GM18909 (cell line): ENCODE results near the gene SPTLC2.
"Not testable (repeated sequence)": the region's sequence is repeated elsewhere in the genome, so short reads cannot be mapped to it uniquely, and the experiment has no call there.

ENCODE experiments used
- ATAC-seq: cut with Tn5 transposase; IDR thresholded peaks from one replicate; pipeline ENCODE4 v1.9.1; 2021; ENCODE audit warnings: mild to moderate bottlenecking; ENCODE audit not compliant: unreplicated experiment, poor library complexity

Gene SPTLC2

DNA sequence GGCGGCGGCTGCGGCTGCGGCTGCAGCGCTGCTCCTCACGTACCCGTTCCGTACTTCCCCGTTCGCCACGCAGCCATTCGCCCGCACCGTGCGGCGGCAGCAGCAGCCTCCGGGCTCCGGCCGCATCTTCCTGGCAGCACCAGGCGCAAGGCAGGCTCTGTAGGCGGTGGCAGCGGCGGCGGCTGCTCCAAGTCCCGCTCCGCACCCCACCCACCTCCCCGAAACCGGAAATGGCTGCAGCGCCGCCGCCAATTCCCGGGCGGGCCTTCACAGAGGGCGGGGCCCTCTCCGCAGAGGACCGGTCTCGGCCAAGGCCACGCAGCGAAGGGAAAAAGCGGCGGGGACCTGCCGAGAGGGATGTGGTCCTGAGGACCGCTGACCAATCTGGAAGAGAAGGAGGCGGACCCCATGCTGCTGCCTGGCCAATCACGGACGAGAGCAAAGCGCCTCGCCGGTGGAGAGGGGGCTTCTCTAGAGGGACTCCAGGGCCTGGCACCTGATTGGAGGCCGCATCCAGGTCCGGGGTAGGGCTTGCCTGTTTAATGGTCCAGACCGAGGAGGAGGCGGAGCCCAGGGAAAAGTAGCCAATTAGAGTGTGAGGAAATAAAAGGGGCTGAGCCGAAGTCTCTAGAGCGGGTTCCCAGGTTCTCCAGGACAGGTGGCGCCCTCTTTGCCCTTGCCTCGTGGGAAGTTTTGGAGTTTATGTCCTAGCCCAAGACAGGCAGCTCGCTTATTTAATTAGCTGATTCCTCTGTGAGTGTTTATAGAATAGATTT, at the start of gene SPTLC2:
TSS of gene SPTLC2 (minus strand) at position 184 of the 776 bp plus-strand sequence. CDS start at position 126, 58 bp downstream.
- ATAC-seq: peak; percentile 96

DNA sequence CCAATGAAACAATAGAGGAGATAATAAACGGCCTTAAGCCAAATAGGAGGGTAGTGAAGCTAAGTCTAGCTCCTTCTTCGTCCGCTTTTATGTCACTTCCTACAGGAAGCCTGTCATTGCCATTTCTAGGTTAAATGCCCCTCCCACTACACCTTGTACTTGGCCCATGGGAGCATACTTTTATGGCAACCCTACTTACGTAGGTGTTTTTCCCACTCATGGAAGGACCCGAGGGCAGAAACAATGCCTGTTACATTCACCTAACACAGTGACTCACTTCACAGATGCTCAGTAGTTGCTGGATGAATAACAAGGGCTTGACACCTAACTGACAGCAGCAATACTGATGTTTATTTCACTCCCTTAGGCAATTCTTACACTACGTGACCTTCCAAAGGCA, 46.9 kb upstream of the SPTLC2 start:
- ATAC-seq: no peak

DNA sequence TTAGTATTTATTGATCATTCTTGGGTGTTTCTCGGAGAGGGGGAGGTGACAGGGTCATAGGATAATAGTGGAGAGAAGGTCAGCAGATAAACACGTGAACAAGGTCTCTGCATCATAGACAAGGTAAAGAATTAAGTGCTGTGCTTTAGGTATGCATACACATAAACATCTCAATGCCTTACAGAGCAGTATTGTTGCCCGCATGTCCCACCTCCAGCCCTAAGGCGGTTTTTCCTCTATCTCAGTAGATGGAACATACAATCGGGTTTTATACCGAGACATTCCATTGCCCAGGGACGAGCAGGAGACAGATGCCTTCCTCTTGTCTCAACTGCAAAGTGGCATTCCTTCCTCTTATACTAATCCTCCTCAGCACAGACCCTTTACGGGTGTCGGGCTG, 45.1 kb upstream of the SPTLC2 start:
- not testable (repeated sequence) for ATAC-seq

- no peak for ATAC-seq
Measured at GRCh38 chr14:77660754-77661153, 44.3 kb upstream of the SPTLC2 start.

GRCh38 chr14:77659831-77660230, 43.4 kb upstream of the SPTLC2 start:
- ATAC-seq: no peak

GRCh38 chr14:77657280-77657679, 40.8 kb upstream of the SPTLC2 start:
- no peak for ATAC-seq

DNA sequence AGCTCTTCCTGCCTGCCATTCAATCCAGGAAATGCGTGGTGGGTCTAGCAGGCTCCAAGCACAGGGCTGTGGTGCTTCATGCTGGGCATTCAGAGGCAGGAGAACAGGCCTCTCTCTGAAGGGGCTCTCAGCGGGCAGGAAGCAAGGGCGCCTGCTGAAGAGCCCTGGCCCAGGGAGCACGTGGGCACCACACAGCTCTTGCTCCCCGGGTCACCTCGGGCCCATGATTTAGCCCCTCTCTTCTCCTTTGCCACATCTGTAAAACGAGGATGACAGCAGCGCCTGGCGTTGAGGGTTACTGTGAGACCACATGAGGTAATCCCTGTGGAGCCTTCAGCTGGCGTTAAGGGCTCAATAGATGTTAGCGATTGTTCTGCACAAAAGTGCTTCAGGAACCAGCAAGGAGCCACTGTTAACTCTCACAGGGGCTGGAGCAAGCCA, 37.6 kb upstream of the SPTLC2 start:
- no peak for ATAC-seq

DNA sequence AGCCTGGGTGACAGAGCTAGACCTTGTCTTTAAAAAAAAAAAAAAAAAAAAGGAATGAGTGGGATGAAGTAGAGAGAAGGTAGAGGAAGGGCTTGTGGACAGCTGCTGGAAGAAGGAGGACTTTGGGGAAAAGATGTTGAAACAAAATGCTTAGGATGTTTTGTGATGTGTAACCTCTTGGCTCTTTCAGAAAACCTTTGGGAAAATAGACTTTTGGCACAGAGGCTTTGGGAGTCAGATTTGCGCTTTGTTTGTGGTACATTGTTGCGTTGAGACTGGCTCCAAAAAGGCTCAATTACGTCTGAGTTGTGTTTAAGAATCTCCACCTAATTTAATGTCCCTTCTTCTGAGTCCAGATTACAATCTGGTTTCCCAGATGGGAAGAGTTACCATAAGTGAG, 32.9 kb upstream of the SPTLC2 start:
- ATAC-seq: no peak

DNA sequence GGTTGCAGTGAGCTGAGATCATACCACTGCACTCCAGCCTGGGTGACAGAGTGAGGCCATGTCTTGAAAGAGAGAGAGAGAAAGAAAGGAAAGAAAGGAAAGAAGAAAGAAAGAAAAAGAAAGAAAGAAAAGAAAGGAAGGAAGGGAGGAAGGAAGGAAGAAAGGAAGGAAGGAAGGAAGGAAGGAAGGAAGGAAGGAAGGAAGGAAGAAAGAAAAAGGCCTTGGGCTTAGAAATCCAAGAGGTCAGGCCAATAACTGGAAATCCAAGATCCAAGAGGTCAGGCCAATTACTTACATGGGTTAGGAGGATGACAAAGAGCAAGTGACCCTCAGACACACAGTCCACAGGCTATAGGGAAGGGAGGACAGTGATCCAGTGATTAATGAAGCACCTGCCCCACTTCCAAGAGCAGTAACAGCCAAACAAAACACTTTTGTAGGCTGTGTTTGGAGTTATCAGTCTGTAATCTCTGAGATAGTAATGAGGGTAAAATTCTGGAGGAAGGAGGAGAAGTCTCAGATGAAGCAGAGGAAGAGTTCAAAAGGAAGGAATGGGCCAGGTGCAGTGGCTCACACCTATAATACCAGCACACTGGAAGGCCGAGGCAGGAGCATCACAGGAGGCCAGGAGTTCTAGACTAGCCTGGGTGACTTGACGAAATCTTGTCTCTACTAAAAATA, 32.2 kb upstream of the SPTLC2 start:
- no peak for ATAC-seq

- no peak for ATAC-seq
Measured at GRCh38 chr14:77647853-77648252, 31.4 kb upstream of the SPTLC2 start.

DNA sequence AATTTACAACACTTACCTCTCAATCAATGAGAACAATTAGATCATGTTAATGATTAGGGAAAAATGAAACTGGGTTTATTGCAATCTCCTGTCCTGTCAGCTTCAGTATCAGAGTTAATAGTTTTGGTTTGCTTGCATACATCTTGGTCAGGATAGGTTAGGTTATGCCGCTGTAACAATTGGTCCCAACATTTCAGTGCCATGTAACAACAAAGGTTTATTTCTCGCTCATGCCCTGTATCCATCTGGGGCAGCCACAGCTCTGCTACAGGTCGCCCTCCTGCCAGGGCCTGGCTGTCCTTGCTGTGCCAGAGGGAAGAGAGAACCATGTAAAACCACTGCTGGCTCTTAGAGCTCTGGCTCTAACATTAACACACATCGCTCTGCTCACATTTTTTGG, 30.5 kb upstream of the SPTLC2 start:
- no peak for ATAC-seq

- ATAC-seq: no peak
Measured at GRCh38 chr14:77645520-77646230, 29.2 kb upstream of the SPTLC2 start.

GRCh38 chr14:77642407-77642806, 26.0 kb upstream of the SPTLC2 start:
- ATAC-seq: no peak

DNA sequence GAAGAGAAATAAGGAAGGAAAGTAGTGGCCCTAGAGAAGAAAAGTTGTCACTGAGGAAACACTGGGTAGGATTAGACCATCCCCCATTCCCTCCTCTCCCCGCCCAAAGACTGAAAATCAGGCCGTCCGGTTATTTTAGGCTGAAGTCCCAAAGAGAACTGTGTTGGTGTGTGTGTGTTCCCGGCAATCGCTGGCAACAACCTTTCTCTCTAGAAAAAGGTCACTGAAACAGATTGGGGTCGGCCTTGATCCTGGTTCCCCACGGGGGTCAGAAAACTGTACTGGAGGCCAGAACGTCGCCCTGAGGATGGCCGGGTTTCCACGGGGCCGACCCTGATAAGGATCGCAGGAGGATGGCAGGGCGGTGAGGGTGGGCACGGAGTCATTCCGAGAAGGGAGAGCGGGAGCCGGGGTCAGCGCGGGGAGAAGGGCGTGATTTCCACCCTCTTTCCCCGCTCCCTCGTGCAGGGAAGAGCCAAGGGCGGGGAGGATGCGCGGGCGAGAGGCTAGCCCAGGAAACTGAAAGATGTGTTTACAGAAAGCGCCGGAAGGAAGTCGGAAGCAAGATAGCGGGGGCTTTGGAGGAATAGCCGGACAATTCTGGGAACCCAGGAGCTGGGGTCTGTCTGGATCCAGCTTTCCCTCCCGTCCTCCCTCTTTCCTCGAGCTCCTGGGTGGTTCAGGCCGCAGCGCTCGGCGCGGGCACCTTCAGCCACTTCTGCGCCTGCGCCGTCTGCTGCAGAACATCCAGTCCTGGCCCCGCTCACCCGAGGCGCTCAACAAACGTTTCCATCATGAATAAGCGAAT, 25.3 kb upstream of the SPTLC2 start:
- ATAC-seq: peak; percentile 76

DNA sequence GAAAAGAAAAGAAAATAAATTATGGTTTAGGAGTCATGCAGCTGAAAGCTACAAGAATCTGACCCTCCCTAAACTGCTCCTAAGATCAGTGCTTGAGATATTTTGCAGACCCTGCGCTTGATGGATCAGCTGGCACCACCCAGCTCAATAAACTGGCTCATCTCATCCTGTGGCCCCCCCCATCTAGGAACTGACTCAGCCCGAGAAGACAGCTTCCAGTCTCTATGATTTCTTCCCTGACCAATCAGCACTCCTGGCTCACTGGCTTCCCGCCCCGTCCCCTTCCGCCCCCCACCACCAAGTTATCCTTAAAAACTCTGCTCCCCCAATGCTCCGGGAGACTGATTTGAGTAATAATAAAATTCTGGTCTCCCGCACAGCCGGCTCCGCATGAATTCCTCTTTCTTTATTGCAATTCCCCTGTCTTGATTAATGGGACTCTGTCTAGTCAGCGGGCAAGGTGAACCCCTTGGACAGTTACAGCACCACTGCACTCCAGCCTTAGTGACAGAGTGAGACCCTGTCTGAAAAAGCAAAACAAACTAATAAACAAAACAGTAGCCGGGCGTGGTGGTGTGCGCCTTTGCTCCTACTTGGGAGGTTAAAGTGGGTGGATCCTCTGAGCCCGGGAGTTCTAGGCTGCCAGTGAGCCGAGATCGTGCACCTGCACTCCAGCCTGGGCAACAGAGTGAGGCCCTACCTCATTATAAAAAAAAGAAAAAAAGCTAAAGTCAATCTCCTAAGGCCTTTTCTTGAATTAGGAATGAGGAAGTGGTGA, 24.5 kb upstream of the SPTLC2 start:
- ATAC-seq: peak; percentile 34

GRCh38 chr14:77638771-77639171, 22.3 kb upstream of the SPTLC2 start:
- no peak for ATAC-seq

DNA sequence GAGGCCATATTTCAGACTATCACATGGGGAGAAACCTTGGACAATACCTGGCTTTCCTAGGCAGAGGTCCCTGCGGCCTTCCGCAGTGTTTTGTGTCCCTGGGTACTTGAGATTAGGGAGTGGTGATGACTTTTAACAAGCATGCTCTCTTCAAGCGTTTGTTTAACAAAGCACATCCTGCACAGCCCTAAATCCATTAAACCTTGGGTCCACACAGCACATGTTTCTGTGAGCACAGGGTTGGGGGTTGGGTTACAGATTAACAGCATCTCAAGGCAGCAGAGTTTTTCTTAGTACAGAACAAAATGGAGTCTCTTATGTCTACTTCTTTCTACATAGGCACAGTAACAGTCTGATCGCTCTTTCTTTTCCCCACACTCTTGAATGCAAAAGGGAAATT, 19.4 kb upstream of the SPTLC2 start:
- ATAC-seq: not testable (repeated sequence)

DNA sequence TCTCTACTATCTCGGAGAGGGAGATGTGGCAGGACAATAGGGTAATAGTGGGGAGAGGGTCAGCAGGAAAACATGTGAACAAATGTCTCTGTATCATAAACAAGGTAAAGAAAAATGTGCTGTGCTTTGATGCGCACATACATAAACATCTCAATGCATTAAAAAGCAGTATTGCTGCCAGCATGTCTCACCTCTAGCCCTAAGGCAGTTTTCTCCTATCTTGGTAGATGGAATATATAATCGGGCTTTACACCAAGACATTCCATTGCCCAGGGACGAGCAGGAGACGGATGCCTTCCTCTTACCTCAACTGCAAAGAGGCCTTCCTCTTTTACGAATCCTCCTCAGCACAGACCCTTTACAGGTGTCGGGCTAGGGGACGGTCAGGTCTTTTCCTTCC, 19.0 kb upstream of the SPTLC2 start:
- not testable (repeated sequence) for ATAC-seq

- ATAC-seq: no peak
Measured at GRCh38 chr14:77630111-77630510, 13.7 kb upstream of the SPTLC2 start.

DNA sequence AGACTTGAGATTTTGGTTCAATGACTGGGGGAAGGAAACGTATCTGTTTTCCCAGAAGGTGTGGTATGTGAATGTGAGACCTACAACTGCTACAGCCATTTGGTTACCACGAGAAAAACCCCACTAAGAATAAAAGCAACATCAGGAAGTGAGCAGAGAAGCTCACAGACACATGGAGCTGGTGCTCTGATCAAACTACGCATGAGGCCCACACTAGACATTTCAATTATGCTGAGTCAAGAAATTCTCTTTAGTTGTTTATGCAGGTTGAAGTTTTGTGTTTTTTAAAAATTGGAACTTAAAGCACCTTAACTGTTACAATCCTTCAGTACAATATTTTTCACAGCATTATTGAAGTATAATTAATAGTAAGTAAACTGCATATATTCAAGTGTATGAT, 8.9 kb upstream of the SPTLC2 start:
- ATAC-seq: no peak
